Measurements from ENCODE around the gene SQSTM1. TPM values are rescaled to one million over a fixed set of nuclear protein-coding genes. Genes with fewer than 3 reads are reported as not detected.

The SQSTM1 gene
- total and polyA plus RNA-seq, 4 donors: 298 to 568 (median 372) TPM

DNA sequence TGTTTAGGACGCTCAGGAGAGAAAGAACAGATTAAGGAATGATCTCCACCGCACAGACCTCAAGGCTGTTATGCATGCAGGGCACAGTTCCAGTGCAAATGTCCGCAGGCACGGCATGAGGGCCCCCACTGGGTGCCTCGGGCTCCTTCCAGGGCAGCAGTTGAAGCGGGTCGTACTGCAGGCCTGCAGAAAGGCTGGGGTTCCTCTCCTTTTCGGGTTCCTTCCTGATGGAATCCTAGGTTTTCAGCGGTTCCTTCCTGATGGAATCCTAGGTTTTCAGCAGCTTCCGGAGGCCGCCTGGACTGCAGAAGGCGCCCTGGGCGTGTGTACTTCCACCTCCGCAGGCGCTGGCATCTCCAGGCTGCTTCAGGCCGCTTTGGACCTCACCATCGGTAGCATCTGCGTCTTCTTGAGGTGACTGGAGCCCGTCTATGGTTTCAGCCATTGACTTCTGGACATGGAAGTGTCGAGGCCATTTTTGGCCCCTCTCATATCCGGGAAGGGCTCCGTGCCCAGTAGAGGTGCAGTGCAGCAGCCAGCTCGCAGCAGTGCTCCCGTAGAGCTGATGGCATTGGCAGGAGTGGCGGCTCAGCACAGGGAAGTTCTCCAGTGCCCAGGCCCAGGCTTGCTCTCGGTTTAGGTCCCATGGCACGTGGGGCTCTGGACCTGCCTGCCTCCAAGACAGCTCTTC is 8.4 kb upstream of the SQSTM1 start:
- H3K36me3 ChIP-seq (ENCODE audit: control insufficient read depth in 4 of 4, insufficient read depth in 4 of 4, low read length in 4 of 4): peaks cover 0 to 13% (median 3%) of the 10 kb centered on the region in 4 donors
- 96% methylated on average over 27 of the region's 27 CpGs for WGBS, 2 donors
- TF ChIP-seq, protein P1, sequence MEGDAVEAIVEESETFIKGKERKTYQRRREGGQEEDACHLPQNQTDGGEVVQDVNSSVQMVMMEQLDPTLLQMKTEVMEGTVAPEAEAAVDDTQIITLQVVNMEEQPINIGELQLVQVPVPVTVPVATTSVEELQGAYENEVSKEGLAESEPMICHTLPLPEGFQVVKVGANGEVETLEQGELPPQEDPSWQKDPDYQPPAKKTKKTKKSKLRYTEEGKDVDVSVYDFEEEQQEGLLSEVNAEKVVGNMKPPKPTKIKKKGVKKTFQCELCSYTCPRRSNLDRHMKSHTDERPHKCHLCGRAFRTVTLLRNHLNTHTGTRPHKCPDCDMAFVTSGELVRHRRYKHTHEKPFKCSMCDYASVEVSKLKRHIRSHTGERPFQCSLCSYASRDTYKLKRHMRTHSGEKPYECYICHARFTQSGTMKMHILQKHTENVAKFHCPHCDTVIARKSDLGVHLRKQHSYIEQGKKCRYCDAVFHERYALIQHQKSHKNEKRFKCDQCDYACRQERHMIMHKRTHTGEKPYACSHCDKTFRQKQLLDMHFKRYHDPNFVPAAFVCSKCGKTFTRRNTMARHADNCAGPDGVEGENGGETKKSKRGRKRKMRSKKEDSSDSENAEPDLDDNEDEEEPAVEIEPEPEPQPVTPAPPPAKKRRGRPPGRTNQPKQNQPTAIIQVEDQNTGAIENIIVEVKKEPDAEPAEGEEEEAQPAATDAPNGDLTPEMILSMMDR (IDR thresholded peaks at IDR 0.05; ENCODE audit: control extremely low read depth, extremely low read depth): no peak

DNA sequence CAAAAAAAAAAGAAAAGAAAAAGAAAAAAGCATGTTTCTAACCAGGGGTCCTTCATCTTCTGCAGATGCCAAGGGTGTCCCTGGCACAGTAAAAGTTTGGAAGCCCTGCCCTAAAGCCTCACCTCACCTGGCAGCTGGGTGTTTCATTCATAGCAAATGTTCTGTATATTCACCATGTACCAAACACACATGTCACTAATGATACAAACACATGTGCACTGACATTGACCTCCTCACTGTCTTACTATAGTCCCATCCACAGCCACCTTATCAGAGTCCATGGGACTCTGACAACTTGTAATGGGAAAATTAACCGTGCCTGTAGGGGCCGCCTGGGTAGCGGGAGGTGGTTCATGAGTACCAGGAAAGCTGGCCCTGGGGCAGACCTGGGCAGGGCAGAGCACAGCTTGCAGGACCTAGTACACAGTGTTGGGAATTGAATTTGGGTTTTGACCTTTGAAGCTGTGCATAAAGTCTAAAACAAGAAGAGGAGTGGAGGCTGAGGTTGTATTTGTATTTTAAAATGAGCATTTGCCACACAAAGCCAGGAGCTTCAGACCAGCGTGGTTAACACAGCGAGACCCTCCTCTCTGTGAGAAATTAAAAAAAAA is 7.6 kb upstream of the SQSTM1 start:
- Histone ChIP-seq H3K4me1 (ENCODE audit: control insufficient read depth in 5 of 5, insufficient read depth in 5 of 5, low read length in 5 of 5) (peaks cover 0 to 10% (median 0%) of the 10 kb centered on the region in 5 donors), H3K36me3 (ENCODE audit: control insufficient read depth in 4 of 4, insufficient read depth in 4 of 4, low read length in 4 of 4) (peaks cover 0 to 13% (median 3%) of the 10 kb centered on the region in 4 donors), H3K4me3 (no peak overlapping the region), H3K9me3 (ENCODE audit: control insufficient read depth in 4 of 4, insufficient read depth in 3 of 4, low read length in 3 of 4) (no peaks in the 10 kb centered on the region), H3K27me3 (ENCODE audit: control insufficient read depth in 3 of 3, insufficient read depth in 3 of 3, low read length in 2 of 3) (no peaks in the 10 kb centered on the region), H3K9ac (ENCODE audit: insufficient read depth in 1 of 2, low read length in 2 of 2) (no peak overlapping the region), H3K27ac (ENCODE audit: low read depth in 1 of 2, low read length in 1 of 2) (no peak overlapping the region)
- ATAC-seq (ENCODE audit: insufficient read depth, low FRiP score) (no peak), DNase-seq (no peak)
- TF ChIP-seq, protein P1 (IDR thresholded peaks at IDR 0.05; ENCODE audit: control extremely low read depth, extremely low read depth): no peak
- WGBS, 2 donors: 92 to 94% methylated on average over 5 of the region's 5 CpGs

More for the DNA sequence above, 8.4 kb upstream of the SQSTM1 start:
- H3K27ac ChIP-seq (ENCODE audit: low read depth in 1 of 2, low read length in 1 of 2): no peak overlapping the region
- H3K9ac ChIP-seq (ENCODE audit: insufficient read depth in 1 of 2, low read length in 2 of 2): no peak overlapping the region
- H3K4me1 ChIP-seq (ENCODE audit: control insufficient read depth in 5 of 5, insufficient read depth in 5 of 5, low read length in 5 of 5): peaks cover 0 to 7% (median 0%) of the 10 kb centered on the region in 5 donors
- ATAC-seq (ENCODE audit: insufficient read depth, low FRiP score) (no peak), DNase-seq (no peak)
- H3K27me3 ChIP-seq (ENCODE audit: control insufficient read depth in 3 of 3, insufficient read depth in 3 of 3, low read length in 2 of 3): no peaks in the 10 kb centered on the region
- H3K4me3 ChIP-seq: no peak overlapping the region
- H3K9me3 ChIP-seq (ENCODE audit: control insufficient read depth in 4 of 4, insufficient read depth in 3 of 4, low read length in 3 of 4): no peaks in the 10 kb centered on the region

DNA sequence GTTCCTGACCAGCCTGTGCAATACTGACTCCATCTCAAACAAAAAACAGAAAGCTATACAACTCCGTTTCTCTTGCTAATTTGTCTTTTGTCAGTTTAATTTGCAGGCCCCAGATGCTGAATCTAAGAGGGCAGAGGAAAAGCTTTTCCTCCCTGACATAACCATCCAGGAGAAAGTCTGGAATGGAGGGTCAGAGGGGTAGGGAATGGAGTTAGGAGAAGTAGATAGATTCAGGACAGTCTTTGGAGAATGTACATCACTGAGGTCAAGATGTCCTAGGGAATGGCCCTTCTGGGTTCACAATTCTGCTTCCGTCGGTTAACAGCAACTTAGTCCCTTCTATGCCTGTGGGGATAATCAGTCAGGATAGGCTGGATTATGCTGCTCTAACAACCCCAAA is 6.6 kb upstream of the SQSTM1 start:
- TF ChIP-seq, protein P1 (IDR thresholded peaks at IDR 0.05; ENCODE audit: control extremely low read depth, extremely low read depth): no peak
- Histone ChIP-seq H3K9me3 (ENCODE audit: control insufficient read depth in 4 of 4, insufficient read depth in 3 of 4, low read length in 3 of 4) (no peaks in the 10 kb centered on the region), H3K9ac (ENCODE audit: insufficient read depth in 1 of 2, low read length in 2 of 2) (no peak overlapping the region), H3K27me3 (ENCODE audit: control insufficient read depth in 3 of 3, insufficient read depth in 3 of 3, low read length in 2 of 3) (no peaks in the 10 kb centered on the region), H3K36me3 (ENCODE audit: control insufficient read depth in 4 of 4, insufficient read depth in 4 of 4, low read length in 4 of 4) (peaks cover 0 to 13% (median 3%) of the 10 kb centered on the region in 4 donors), H3K4me3 (no peak overlapping the region), H3K4me1 (ENCODE audit: control insufficient read depth in 5 of 5, insufficient read depth in 5 of 5, low read length in 5 of 5) (peaks cover 0 to 17% (median 0%) of the 10 kb centered on the region in 5 donors), H3K27ac (ENCODE audit: low read depth in 1 of 2, low read length in 1 of 2) (no peak overlapping the region)
- DNase-seq (no peak), ATAC-seq (ENCODE audit: insufficient read depth, low FRiP score) (no peak)
- WGBS, 2 donors: 86 to 91% methylated on average over 3 of the region's 3 CpGs
